ENCODE data around the gene STAB2.

STAB2 gene

GRCh38 chr12:103751171-103751570, 164.1 kb downstream of the STAB2 start:
- no peak for DNase-seq

- DNase-seq = no peak
Observed at GRCh38 chr12:103751600-103751999, 164.5 kb downstream of the STAB2 start.

GRCh38 chr12:103755425-103755824, 168.4 kb downstream of the STAB2 start:
- DNase-seq = no peak

- DNase-seq = no peak
Observed at GRCh38 chr12:103756443-103756842, 169.4 kb downstream of the STAB2 start.

GRCh38 chr12:103757248-103757647, 170.2 kb downstream of the STAB2 start:
- DNase-seq = no peak

- DNase-seq = no peak
Observed at GRCh38 chr12:103758310-103759089, 171.4 kb downstream of the STAB2 start.

- DNase-seq = no peak
Observed at GRCh38 chr12:103762473-103762872, 175.4 kb downstream of the STAB2 start.

- DNase-seq = no peak
Observed at GRCh38 chr12:103765322-103765721, 178.2 kb downstream of the STAB2 start.

GRCh38 chr12:103766028-103766427, 179.0 kb downstream of the STAB2 start:
- no peak for DNase-seq

- no peak for DNase-seq
Observed at GRCh38 chr12:103768467-103769123, 181.5 kb downstream of the STAB2 start.

GRCh38 chr12:103769240-103769945, 182.3 kb downstream of the STAB2 start:
- no peak for DNase-seq

- DNase-seq = peak; percentile 15
Observed at GRCh38 chr12:103771466-103771865, 184.4 kb downstream of the STAB2 start.

- no peak for DNase-seq
Observed at GRCh38 chr12:103772367-103773108, 185.5 kb downstream of the STAB2 start.

- DNase-seq = no peak
Observed at GRCh38 chr12:103773109-103773910, 186.2 kb downstream of the STAB2 start.

- no peak for DNase-seq
Observed at GRCh38 chr12:103774977-103775560, 188.0 kb downstream of the STAB2 start.

GRCh38 chr12:103778781-103779180, 191.7 kb downstream of the STAB2 start:
- DNase-seq = no peak

- peak; percentile 66 for DNase-seq
Observed at GRCh38 chr12:103779410-103780092, 192.5 kb downstream of the STAB2 start.

- DNase-seq = peak; percentile 31
Observed at GRCh38 chr12:103780093-103780440, 193.0 kb downstream of the STAB2 start.

GRCh38 chr12:103780992-103781391, 193.9 kb downstream of the STAB2 start:
- DNase-seq = no peak

GRCh38 chr12:103782399-103782798, 195.3 kb downstream of the STAB2 start:
- no peak for DNase-seq
